Activated T-cell treated with anti-CD3 and anti-CD28 coated beads for 24 hours (primary cell): ENCODE measurements around the gene DHX35.
A peak's percentile ranks its signal among the peaks of the same experiment; 100 is the strongest.
"Not testable (repeated sequence)": the region's sequence is repeated elsewhere in the genome, so short reads cannot be mapped to it uniquely, and the experiment has no call there.

Experiments
- DNase-seq: peaks from one replicate; pipeline ENCODE4 v3.0.0-alpha.2; 2020; ENCODE audit warnings: low read depth

The DHX35 gene

DNA sequence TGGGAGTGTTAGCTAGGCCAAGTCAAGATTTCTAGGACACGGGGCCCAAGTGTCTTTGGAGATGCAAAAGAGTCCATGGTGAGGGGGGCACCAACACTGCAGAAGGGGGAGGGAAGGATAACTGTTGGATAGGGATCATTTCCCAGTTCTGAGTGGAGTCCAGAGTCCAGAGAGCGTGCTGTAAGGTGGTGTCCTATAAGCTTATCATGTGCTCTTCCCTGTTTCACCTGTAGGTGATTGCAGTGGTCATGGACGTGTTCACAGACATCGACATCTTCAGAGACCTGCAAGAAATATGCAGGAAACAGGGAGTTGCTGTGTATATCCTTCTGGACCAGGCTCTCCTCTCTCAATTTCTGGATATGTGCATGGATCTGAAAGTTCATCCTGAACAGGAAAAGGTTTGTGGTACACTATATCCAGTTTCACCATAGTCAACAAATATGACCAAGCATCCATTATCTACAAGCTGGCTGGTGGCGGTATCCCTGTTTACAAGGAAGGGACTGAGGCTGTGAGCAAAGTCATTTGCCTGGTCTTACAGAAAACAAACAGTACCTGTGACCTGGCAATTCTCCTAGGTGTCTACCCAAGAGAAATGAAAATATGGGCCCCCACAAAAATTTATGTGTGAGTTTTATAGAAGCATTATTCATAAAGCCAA lies 20.3 kb upstream of the DHX35 start:
- no peak for DNase-seq

DNA sequence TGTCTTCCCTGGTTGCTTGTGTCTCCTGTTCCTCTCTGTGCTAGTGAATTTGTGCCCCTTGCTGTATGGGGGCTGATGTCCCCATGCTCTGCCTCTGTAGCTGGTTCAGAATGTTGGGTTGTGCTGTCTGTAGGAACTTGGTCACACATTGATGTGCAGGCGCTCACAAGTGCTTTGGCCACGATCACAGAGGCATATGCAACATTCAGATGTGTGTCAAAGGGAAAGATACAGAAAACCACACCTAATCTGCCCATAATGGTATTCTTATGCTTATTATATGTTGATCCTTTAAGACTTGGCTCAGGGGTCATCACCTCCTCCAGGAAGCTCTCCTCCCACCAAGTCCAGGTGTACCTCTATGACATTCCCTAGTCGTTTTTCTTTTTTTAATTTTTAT lies 17.1 kb upstream of the DHX35 start:
- DNase-seq = no peak

GRCh38 chr20:38946836-38947235 lies 15.3 kb upstream of the DHX35 start:
- DNase-seq = no peak

- DNase-seq = no peak
Observed at GRCh38 chr20:38947931-38948362, 14.2 kb upstream of the DHX35 start.

DNA sequence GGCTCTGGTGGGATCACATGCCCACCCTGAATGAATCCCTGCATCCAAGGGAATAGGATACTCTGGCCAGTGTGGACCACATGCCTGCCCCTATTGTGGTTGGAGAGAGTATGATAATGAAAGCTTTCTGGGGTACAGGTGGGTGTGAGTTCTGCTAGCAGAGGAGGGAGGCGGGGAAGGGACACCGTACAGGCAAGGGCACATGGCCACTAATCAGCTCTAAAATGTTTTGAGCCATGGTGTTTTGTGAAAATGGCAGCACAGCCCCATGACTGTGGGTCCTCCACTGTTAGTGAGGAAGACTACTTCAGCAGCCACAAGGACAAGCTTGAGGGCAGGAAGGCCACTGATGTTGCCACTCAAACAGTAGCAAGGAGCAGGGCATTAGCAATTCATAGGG lies 11.9 kb upstream of the DHX35 start:
- no peak for DNase-seq

GRCh38 chr20:38951611-38952010 lies 10.5 kb upstream of the DHX35 start:
- no peak for DNase-seq

DNA sequence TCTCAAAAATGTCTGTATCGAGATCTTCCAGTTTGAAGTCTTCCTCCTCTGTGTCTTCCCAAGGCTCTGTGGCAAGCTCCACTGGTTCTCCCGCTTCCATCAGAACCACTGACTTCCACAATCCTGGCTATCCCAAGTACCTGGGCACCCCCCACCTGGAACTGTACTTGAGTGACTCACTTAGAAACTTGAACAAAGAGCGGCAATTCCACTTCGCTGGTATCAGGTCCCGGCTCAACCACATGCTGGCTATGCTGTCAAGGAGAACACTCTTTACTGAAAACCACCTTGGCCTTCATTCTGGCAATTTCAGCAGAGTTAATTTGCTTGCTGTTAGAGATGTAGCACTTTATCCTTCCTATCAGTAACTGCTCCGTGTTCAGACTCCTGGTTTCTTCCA lies 10.0 kb upstream of the DHX35 start:
- DNase-seq = no peak

DNA sequence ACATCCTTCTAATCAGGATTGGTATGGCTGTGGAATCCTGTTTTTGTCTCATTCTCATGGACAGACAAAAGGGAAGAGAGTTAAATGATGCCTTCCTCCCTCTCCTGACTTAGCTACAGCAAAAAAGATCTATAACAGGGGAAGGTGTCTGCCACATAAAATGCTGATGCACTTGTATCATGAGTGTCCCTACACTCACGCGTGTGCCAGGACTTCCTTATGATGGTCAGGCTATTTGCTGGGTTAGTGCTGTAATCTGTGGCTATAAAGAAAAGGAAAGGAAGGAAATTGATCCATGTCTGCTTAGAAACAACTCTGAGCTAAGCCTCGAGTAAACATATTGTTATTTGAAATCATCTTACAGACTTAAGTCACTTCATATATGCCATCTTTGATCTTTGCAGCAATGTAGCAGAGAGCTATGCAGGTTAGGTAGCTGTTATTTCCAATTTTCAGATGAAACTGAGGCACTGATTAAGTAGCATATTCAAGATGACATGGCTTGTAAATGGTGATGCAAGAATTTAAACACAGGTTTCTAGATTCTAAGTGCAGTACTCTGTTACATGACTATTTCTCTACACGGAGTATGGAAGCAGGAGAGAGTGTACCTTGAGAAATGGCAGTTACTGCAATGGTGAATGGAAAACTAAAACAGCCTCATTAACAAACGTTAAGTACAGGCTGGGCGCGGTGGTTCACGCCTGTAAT lies 8.4 kb upstream of the DHX35 start:
- DNase-seq = no peak

DNA sequence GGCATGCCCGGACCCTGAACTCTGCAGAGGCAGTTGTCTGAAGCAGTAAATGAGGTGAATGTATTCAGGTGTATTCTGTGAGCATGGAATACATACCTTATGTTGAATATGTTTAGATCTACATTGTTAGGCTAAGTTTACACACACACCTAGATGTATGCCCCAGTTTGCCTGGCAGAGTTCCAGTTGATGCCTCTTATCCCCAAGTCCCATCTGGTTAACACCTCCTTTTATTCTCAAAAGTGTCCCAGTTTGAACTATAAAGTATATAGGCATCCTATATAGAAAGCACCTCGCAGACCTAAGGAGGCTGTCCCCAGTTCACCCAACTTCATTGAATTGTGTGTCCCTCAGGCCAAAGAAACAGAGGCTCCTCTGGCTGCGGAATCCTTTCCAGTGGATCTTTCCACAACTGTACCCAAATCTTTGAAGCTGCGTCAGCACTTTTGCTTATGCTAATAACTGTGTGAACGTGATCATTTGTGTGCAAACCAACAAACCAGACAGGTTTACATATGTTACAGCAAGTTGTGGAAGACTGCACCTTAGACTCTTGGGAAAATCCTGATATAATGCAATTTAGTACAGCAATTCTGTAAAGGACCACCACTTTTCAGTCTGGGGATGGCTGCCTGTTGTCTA lies 4.8 kb upstream of the DHX35 start:
- no peak for DNase-seq

DNA sequence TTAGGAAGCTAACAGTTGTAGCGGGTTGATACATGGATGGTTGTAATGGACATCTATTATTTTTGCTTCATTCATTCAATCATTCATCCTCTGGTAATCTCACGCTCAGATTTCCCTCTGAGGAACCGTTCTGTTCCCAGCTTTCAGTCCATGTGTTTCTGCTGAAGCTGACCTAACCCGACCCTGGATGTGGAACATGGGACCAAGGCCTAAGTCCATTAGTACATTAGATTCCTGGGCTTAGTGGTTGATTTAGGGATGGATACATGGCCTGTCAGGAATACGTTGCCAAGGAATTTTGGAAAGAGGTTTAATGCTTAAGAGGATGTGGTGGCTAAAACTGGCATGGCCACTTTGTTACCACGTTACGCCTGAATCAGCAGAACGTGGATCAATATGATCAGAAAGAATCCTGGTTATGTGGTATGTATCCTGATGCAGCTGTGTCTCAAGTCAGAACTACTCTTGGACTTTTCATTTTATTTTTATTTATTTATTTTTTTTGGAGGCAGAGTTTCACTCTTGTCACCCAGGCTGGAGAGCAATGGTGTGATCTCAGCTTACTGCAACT lies 4.1 kb upstream of the DHX35 start:
- DNase-seq = no peak

DNA sequence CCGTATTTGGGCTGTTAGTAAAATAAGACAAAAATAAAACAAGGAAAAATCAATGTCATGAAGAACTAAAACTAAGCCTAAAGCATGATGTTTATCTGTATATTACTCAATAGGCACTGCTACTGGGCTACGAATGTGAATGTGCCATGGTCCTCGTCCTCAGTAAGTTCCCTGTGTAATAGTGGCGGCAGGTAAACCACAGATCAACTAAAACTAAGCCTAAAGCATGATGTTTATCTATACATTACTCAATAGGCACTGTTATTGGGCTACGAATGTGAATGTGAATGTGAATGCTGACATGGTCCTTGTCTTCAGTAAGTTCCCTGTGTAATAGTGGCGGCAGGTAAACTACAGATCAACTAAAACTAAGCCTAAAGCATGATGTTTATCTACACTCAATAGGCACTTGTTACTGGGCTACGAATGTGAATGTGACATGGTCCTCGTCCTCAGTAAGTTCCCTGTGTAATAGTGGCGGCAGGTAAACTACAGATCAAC lies 1.9 kb upstream of the DHX35 start:
- DNase-seq = not testable (repeated sequence)

DNA sequence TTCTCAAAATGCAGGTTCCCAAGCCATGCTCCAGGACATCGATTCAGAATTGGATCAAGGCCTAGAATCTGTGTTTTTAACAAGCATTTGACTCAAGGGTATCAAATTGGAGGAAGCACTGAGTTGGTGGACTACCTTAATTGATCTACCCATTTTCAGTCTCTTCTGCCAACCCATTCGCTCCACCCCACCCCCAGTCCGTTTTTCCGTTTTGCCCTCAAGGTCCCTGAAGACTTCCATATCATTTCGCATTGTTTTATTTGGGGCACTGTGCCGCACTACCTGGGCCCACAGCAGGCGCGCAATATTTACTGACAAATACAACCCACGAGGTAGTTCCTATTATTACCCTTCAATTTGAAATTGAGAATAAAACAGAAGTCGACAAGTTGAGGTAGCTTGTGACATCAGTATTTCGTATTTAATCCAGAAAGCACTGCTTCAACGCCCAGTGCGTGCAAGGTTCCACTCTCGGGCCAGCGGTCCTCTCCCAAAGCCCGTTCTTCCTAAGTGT lies 557 bp upstream of the DHX35 start:
- DNase-seq = peak; percentile 10

GRCh38 chr20:38962928-38963401 lies 821 bp downstream of the DHX35 start:
- no peak for DNase-seq

DNA sequence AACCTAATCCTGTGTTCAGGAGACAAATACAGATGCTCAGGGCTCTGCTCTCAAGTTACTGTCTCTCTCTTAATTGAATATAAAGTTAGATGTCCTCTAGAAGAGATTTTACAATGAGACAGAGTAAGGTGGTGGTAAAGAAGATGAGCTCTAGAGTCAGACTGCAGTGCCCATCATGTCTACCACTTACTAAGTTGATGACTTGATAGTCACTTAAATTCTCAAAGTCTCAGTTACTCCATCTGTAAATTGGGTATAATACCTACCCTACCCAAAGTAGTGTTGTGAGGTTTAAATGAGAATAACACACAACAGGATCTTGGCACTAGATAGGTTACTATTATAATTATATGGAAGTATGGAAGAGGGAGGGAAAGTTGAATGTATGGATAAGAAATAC lies 1.6 kb downstream of the DHX35 start:
- DNase-seq = no peak

- DNase-seq = no peak
Observed at GRCh38 chr20:38965264-38965663, 3.1 kb downstream of the DHX35 start.

- no peak for DNase-seq
Observed at GRCh38 chr20:38968090-38968489, 5.9 kb downstream of the DHX35 start.

- DNase-seq = no peak
Observed at GRCh38 chr20:38969708-38970107, 7.6 kb downstream of the DHX35 start.

GRCh38 chr20:38970302-38970701 lies 8.2 kb downstream of the DHX35 start:
- no peak for DNase-seq

GRCh38 chr20:38973107-38973506 lies 11.0 kb downstream of the DHX35 start:
- DNase-seq = no peak

GRCh38 chr20:38973645-38974044 lies 11.5 kb downstream of the DHX35 start:
- DNase-seq = no peak

DNA sequence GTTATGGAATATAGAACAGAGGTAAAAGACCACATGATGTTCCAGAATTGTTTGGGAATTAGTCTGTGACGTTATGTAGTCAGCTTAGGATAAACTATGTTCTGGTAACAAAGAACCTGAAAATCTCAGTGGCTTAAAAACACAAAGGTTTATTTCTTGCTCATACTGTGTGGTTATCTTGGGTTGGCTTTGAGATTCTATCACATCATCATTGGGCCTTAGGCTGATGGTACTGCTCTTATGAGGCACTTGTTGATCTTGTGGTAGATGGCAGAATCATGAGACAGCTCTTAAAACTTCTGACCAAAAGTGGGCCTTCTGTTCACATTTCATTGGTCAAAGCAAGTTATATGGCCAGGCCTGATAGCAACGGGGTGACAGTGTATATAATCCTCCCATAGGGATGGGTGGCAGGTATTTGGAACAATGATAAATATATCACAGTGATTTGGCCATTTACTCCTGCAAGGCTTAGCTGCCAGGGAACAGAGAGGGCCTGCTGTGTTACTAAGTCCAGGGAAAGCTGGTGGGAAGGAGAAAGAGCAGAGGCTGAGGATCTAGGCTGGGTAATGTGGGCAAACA lies 13.5 kb downstream of the DHX35 start:
- DNase-seq = no peak

DNA sequence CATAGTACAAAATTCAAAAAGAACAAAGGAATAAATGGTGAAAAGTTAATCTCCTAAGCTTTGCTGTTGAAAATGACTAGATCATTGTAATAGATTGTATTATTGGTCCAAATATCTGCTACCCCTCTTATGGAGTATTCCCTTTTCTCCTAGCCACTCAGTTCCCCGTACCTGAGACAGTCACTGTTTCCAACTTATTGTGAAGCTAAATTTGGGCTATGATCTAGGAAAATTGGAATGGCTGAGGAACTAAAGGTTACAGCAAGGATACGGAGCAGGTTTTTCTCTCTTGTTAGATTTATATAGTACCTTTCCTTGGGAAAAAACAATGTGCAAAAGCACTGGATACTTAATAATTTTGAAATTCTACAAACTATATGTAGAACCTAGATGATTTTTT lies 17.3 kb downstream of the DHX35 start:
- DNase-seq = no peak
